HCT116 (cell line): ENCODE results near the gene MYRF. TPM values are rescaled to one million over a fixed set of nuclear protein-coding genes. Genes with fewer than 3 reads are reported as not detected.

Experiments used
- CEBPB ChIP-seq: IDR thresholded peaks from 2 replicates; pipeline ENCODE4 v1.6.1; 2012; ENCODE audit warnings: low read depth
- EGR1 ChIP-seq: IDR thresholded peaks from 2 replicates; pipeline ENCODE4 v1.6.1; 2012; ENCODE audit warnings: low read depth
- EZH2phosphoT487 ChIP-seq: fragments of 200-600 bp; IDR thresholded peaks from 2 replicates; pipeline ENCODE4 v1.6.1; 2018; ENCODE audit warnings: antibody characterized with exemption, borderline replicate concordance
- FOSL1 ChIP-seq: IDR thresholded peaks from 2 replicates; pipeline ENCODE4 v1.6.1; 2012; ENCODE audit warnings: low read depth
- POLR2AphosphoS5 ChIP-seq: IDR thresholded peaks from 2 replicates; pipeline ENCODE4 v1.6.1; 2011; ENCODE audit warnings: mild to moderate bottlenecking, low read depth, low read length, moderate library complexity
- RAD21 ChIP-seq: IDR thresholded peaks from 2 replicates; pipeline ENCODE4 v1.6.1; 2012; ENCODE audit warnings: low read depth, mild to moderate bottlenecking
- ZFX ChIP-seq: fragments of 450-650 bp; IDR thresholded peaks from 2 replicates; pipeline ENCODE4 v1.6.1; 2017
- total RNA-seq: library from RNA; stranded (reverse); gene quantifications from one replicate; pipeline ENCODE4 v1.2.1, GENCODE V29; 2021; ENCODE audit not compliant: unreplicated experiment
- TF ChIP-seq, protein P1 (sequence below): IDR thresholded peaks from 2 replicates; pipeline ENCODE4 v1.6.1; 2011; ENCODE audit warnings: mild to moderate bottlenecking, low read length, moderate library complexity; ENCODE audit not compliant: insufficient replicate concordance; ENCODE audit errors: extremely low read depth
- TF ChIP-seq, protein P2 (sequence below): IDR thresholded peaks from 2 replicates; pipeline ENCODE4 v1.6.1; 2012; ENCODE audit warnings: low read depth

The MYRF gene
- total RNA-seq, 1 experiment from 2014 or later, result 52.3 TPM

- no peak for TF ChIP-seq EGR1
- TF ChIP-seq, protein P1, sequence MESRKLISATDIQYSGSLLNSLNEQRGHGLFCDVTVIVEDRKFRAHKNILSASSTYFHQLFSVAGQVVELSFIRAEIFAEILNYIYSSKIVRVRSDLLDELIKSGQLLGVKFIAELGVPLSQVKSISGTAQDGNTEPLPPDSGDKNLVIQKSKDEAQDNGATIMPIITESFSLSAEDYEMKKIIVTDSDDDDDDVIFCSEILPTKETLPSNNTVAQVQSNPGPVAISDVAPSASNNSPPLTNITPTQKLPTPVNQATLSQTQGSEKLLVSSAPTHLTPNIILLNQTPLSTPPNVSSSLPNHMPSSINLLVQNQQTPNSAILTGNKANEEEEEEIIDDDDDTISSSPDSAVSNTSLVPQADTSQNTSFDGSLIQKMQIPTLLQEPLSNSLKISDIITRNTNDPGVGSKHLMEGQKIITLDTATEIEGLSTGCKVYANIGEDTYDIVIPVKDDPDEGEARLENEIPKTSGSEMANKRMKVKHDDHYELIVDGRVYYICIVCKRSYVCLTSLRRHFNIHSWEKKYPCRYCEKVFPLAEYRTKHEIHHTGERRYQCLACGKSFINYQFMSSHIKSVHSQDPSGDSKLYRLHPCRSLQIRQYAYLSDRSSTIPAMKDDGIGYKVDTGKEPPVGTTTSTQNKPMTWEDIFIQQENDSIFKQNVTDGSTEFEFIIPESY, result peak; percentile 68
- no peak for TF ChIP-seq EZH2phosphoT487
- TF ChIP-seq FOSL1, result no peak
- TF ChIP-seq CEBPB, result no peak
- TF ChIP-seq ZFX, result peak; percentile 35; the same call in 1 of the 2 replicates
- no peak for TF ChIP-seq RAD21
- TF ChIP-seq POLR2AphosphoS5, result peak; percentile 80
- TF ChIP-seq, protein P2, sequence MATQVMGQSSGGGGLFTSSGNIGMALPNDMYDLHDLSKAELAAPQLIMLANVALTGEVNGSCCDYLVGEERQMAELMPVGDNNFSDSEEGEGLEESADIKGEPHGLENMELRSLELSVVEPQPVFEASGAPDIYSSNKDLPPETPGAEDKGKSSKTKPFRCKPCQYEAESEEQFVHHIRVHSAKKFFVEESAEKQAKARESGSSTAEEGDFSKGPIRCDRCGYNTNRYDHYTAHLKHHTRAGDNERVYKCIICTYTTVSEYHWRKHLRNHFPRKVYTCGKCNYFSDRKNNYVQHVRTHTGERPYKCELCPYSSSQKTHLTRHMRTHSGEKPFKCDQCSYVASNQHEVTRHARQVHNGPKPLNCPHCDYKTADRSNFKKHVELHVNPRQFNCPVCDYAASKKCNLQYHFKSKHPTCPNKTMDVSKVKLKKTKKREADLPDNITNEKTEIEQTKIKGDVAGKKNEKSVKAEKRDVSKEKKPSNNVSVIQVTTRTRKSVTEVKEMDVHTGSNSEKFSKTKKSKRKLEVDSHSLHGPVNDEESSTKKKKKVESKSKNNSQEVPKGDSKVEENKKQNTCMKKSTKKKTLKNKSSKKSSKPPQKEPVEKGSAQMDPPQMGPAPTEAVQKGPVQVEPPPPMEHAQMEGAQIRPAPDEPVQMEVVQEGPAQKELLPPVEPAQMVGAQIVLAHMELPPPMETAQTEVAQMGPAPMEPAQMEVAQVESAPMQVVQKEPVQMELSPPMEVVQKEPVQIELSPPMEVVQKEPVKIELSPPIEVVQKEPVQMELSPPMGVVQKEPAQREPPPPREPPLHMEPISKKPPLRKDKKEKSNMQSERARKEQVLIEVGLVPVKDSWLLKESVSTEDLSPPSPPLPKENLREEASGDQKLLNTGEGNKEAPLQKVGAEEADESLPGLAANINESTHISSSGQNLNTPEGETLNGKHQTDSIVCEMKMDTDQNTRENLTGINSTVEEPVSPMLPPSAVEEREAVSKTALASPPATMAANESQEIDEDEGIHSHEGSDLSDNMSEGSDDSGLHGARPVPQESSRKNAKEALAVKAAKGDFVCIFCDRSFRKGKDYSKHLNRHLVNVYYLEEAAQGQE, result no peak
These were observed 64.5 kb downstream of the MYRF start, which contains the start of gene FADS1 (continued) for GRCh38 chr11:61816736-61817455.
